ENCODE results near the gene NSG1.

GRCh38 chr4:4350909-4351308 lies 36.0 kb upstream of the NSG1 start:
- TF ChIP-seq POLR2A (IDR thresholded peaks at IDR 0.05; ENCODE audit: low read depth, low read length) (no peak), TAF1 (IDR thresholded peaks at IDR 0.05; ENCODE audit: low read depth, low read length) (no peak)

Data from GM12891 (cell line).